GM12865 (cell line): ENCODE results near the gene TNNT1.
A peak's percentile ranks its signal among the peaks of the same experiment; 100 is the strongest.
"Not testable (repeated sequence)": the region's sequence is repeated elsewhere in the genome, so short reads cannot be mapped to it uniquely, and the experiment has no call there.

Experiments
- DNase-seq: peaks from one replicate; pipeline ENCODE4 v3.0.0; 2010; ENCODE audit warnings: low read depth
- H3K4me3 ChIP-seq: 2 replicates; pipeline ENCODE4 v1.5.1; 2011; ENCODE audit warnings: mild to moderate bottlenecking, low read depth, low read length, control low read depth
- CTCF ChIP-seq: IDR thresholded peaks from 2 replicates; pipeline ENCODE4 v1.5.1; 2011; ENCODE audit warnings: low read length, control low read depth, low read depth, inconsistent platforms; ENCODE audit not compliant: insufficient read depth; ENCODE audit errors: missing control alignments

Gene TNNT1

GRCh38 chr19:55175117-55175867 lies 26.3 kb upstream of the TNNT1 start:
- no peak overlapping the region for H3K4me3 ChIP-seq
- DNase-seq: no peak
- no peak for TF ChIP-seq CTCF

- H3K4me3 ChIP-seq: no peak overlapping the region
- DNase-seq: no peak
- no peak for TF ChIP-seq CTCF
Measured at GRCh38 chr19:55174425-55175116, 25.6 kb upstream of the TNNT1 start.

- H3K4me3 ChIP-seq: peak overlapping the region; percentile 17; the same call in 1 of the 2 replicates
- no peak for DNase-seq
- no peak for TF ChIP-seq CTCF
Measured at GRCh38 chr19:55173714-55174409, 24.9 kb upstream of the TNNT1 start.

GRCh38 chr19:55173186-55173713 lies 24.2 kb upstream of the TNNT1 start:
- no peak overlapping the region for H3K4me3 ChIP-seq
- TF ChIP-seq CTCF: no peak

GRCh38 chr19:55172741-55173140 lies 23.7 kb upstream of the TNNT1 start:
- DNase-seq: no peak
- TF ChIP-seq CTCF: no peak
- H3K4me3 ChIP-seq: no peak overlapping the region

More at GRCh38 chr19:55173186-55173713, 24.2 kb upstream of the TNNT1 start:
- no peak for DNase-seq

- not testable (repeated sequence) for H3K4me3 ChIP-seq, DNase-seq
Measured at GRCh38 chr19:55172318-55172717, 23.3 kb upstream of the TNNT1 start.

GRCh38 chr19:55171440-55171839 lies 22.4 kb upstream of the TNNT1 start:
- TF ChIP-seq CTCF: no peak
- DNase-seq: no peak
- no peak overlapping the region for H3K4me3 ChIP-seq
